ENCODE results near the gene FN1.

FN1 gene

GRCh38 chr2:215435870-215436704, at the start of gene FN1:
Gene FN1 (minus strand): TSS chr2:215436068. CDS start chr2:215435802, 266 bp downstream.
- DNase-seq: peak; percentile 18

DNA sequence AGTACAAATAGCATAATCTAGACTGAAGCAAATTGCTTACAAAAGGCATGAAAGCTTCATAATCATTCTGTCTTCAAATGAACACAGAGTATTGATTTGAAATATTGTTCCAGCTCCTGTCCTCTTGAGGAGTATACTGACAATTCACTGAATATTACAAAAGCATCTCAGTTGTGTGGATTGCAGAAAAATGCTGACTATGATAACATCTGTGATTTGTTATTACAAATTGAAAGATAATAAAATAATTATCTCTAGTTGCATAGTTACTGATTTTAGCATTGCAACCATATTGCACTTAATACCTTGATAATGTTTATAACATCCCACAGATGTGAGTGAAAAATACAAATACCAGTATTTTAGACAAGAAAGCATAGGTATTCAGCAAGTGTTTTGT, 49.2 kb upstream of the FN1 start:
- DNase-seq: no peak

GRCh38 chr2:215484570-215484969, 48.7 kb upstream of the FN1 start:
- no peak for DNase-seq

DNA sequence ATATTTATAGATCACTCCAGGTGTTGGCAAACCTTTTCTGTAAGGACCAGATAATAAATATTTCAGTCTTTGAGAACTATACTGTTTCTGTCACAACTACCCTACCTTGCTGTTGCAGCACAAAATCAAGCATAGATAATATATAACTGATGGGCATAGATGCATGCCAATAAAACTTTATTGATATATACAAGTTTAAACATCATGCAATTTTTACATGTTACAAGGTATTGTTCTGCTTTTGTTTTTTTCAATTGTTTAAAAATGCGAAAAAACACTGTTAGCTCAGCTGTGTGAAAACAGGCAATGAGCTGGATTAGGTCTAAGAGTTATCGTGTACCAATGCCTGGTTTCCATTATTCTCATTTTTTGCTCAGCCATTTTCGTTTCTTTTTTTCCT, 47.6 kb upstream of the FN1 start:
- DNase-seq: no peak

GRCh38 chr2:215479536-215480240, 43.8 kb upstream of the FN1 start:
- no peak for DNase-seq

DNA sequence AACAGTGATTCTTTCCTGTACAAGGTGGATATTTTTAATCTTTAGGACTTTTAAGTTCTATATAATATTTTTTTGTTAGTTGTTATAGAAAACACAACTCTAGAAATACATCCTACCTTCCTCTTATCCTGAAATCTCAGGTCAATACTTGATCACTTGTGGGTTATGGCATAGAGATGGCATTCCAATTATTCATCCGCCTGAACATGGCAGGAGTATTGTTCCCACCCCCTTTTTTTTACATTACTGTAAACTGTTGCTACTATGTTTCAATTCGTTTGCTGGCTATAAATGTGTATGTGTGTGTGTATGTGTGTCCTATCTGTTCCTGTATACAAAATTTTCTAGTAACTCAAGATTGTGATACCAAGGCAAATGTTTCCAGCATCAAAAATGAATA, 43.3 kb upstream of the FN1 start:
- DNase-seq: no peak

- no peak for DNase-seq
Measured at GRCh38 chr2:215476424-215476823, 40.6 kb upstream of the FN1 start.

- DNase-seq: no peak
Measured at GRCh38 chr2:215466097-215466909, 30.4 kb upstream of the FN1 start.

- DNase-seq: no peak
Measured at GRCh38 chr2:215465256-215465655, 29.4 kb upstream of the FN1 start.

DNA sequence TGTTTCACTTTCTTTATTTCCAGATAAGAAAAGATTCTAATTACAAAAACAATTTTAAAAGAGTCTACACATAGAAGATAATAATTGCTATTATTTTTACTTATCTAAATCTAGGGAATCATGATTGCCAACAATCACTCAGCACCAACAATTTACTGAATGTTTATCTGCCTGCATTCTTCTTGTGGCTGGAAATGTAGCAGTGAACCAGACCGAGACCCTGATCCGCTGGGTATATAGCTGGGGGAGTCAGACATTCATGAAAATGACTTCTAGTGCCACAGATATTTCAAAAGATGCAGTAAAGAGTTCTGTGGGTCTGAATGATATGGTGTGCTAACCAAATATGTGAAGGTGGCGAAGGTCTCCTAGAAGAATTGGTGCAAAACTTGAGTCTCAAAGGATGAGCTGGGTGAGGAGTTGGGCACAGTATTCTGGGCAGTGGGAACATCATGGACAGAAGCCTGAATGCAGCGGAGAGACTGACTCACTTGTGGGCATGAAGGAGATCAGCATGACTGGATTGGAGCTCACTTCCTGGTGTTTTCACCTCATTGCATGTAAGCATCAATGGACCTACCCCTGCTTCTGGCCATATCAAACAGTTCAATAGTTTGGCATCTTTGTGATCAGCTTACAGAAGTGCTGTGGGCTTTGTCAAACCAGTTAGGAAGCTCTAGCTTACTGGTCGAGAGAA, 26.1 kb upstream of the FN1 start:
- no peak for DNase-seq

DNA sequence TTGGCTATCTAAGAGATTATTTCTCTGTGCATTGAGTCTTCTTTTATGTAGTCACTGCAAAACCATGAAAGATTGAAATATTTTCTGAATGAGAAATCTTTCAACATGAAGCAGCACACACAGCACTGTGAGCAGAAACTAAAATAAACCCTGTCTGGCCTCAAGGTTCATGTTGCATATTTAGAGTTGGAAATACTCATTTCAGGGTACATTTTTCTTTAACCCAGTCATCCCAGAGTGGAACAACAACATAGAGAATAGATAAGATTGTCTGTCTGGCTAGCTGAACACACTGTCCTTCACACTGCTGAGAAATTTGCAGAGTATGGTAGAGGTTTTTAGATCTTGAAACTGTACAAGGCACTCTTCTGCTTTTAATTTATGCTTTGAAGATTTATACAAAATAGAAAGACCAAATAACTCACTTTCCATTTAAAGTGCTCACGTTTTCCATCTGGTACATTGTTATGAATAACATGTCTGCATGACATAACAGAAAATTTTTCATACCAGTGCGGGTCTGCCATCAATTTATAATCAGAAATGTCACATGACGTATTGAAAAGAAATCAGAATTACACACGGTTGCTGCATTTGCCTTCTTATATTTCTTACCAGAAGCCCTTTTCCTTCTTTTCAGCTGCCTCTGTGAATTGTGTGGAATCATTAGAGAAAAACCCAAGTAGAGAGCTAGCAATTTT, 25.0 kb upstream of the FN1 start:
- DNase-seq: no peak

- DNase-seq: no peak
Measured at GRCh38 chr2:215455958-215456357, 20.1 kb upstream of the FN1 start.

DNA sequence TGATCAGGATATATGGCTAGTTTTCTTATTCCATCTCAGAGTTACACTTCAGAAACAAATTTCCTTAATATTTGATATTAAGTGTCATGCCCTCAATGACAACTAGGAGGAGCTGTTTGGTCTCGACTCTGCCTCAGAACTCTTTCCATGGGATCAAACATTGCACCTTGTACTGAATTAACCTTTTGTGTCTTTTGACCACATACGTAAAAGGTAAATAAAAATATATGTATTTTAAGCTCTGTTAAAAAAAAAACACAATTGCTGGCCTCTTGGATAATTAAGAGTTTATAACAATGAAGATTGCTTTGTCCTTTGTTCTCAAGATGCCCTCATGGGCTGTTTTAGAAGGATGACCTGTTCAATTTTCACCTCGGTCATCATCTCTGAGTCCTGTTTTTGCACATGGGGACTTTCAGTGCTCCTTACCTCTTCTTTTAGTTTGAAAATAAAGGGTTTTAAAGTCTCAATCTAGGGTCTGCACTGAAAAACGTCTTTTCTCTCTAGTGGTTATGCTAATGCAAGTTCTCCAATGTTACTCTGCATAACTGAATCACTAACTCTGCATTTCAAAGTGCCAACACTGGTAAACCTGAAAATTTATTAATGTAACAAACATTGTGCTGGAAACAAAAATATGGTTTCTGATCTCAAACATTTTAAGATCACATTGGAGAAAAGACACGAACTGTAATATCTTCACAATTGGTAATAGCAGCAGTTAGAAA, 18.8 kb upstream of the FN1 start:
- peak; percentile 45 for DNase-seq

- no peak for DNase-seq
Measured at GRCh38 chr2:215452725-215453124, 16.9 kb upstream of the FN1 start.

DNA sequence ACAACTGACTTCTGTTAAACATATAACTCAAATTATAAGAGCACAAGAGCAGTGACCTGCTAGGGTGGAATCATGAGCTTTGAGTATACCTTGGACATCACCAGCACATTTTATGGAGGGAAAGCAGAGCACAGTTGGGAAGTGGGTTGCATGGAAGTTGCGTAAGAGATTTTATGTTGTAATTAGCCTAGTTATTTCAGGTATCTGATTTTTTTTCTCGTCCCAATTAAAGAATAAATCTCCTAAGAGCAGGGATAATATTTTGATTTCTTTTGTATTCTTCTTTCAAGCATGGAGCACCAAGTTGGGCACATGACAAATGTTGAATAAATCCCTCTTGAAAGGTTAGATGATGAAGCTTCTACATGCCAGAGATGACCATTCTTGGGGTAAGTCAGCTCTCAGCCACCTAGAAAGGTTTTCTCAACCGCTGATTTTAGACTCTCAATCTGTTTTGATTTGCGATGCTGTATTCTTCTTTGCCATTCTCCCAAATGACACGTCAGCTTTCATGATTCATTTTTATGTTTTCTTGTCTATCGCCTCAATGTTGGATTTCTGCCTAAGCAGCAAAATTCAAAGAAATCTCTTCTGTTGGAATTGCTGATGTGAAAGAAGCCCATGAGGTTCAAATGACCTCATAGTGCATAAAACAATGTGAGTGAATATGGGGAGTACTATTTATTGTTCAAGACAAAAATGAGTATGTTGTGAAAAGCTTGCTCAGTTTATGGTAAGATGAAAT, 15.3 kb upstream of the FN1 start:
- no peak for DNase-seq

DNA sequence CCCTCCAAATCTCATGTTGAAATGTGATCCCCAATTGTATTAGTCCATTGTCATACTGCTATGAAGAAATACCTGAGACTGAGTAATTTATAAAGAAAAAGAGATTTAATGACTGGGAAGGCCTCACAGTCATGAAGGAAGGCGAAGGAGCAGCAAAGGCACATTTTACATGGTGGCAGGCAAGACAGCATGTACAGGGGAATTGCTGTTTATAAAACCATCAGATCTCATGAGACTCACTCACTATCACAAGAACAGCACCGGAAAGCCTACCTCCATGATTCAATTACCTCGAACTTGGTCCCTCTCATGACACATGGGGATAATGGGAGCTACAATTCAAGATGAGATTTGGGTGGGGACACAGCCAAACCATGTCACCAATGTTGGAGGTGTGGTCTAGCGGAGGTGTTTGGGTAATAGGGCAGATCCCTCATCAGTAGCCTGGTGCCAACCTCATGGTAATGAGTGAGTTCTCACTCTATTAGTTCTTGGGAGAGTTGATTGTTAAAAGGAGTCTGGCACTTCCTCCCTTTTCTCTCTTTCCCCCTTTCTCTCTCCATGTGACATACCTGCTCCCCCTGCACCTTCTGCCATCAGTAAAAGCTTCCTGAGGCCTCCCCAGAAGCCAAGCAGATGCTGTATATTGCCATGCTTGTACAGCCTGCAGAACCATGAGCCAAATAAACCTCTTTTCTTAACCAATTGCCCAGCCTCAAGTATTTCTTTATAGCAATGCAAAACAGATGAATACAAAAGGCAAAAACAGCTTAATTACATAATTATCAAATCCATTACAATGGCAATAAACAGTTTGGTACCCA, 14.5 kb upstream of the FN1 start:
- DNase-seq: no peak

DNA sequence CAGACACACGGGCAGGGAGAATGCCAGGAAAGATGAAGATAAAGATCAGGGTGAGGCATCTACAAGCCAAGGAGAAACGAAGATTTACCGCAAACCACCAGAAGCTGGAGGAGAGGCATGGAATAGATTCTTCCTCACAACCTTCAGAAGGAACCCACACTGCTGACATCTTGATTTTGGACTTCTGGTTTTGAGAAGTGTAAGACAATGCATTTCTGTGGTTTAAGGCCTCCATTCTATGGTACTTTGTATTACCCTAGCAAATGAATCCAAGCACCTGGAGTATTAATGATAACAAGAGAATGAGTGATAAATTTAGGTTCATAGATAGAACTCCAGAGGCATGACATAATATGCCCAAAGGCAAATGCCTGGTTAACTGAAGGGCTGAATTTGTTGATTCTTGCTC, 11.8 kb upstream of the FN1 start:
- DNase-seq: no peak

GRCh38 chr2:215447056-215447455, 11.2 kb upstream of the FN1 start:
- no peak for DNase-seq

DNA sequence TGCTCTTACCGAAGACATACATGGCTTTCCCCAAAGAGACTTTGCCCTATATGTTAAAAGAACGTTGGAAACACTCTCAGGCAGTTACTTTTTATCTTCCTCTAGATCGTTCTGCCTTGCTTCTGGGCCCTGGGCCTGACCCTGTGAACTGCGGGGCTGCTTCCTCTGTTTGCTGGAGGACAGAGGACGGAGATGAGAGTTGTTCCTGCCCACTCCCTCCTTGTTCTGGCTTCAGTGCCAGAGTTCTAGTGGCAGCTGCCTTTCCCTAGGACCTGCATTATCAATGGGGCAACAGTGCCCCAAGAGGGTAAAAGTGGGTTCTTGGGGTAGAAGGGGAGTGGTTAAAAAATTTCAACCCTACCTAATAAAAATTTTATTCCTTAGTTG, 6.5 kb upstream of the FN1 start:
- no peak for DNase-seq

All from NCI-H1694 (cell line).